ENCODE results near the gene SH3BP2. TPM values are rescaled to one million over a fixed set of nuclear protein-coding genes. Genes with fewer than 3 reads are reported as not detected.

Gene SH3BP2
- total RNA-seq, 1 donor from 2014 or later = 102 TPM

- H3K4me3 ChIP-seq = no peak overlapping the region
- DNase-seq (no peak), ATAC-seq (no peak)
- H3K27me3 ChIP-seq (ENCODE audit: low read depth) = no peaks in the 10 kb centered on the region
- peaks cover 94% of the 10 kb centered on the region for H3K4me1 ChIP-seq
- intact Hi-C loops (cut with DNase I) = no loop called here
- H3K36me3 ChIP-seq = peaks cover 22% of the 10 kb centered on the region
- no peaks in the 10 kb centered on the region for H3K9me3 ChIP-seq
- no peak for TF ChIP-seq CTCF (IDR thresholded peaks at IDR 0.05)
- no peak overlapping the region for H3K27ac ChIP-seq
Observed at GRCh38 chr4:2856266-2856665, 63.4 kb downstream of the SH3BP2 start.

DNA sequence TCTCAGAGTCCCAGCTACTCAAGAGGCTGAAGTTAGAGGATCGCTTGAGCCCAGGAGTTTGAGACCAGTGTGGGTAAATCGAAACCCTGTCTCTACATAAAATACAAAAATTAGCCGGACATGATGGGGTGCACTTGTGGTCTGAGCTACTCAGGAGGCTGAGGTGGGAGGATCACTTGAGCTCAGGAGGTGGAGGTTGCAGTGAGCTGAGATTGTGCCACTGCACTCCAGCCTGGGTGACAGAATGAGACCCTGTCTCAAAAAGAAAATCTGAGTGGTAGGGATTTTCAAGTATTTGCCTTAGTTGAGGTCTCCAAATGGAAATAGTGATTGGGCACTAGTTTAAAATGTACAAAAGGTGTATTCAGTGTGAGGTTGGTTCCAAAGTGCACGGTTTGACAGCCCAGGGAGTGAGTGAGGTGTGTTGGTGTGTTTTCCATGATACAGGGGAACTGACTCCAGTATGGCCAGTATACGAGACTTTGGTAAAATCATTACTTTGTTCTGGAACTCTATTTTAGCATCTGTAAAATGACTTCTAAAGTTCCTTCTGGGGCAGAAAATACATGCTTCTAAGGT, 64.6 kb downstream of the SH3BP2 start:
- no peaks in the 10 kb centered on the region for H3K9me3 ChIP-seq
- no peak overlapping the region for H3K27ac ChIP-seq
- H3K4me1 ChIP-seq = peaks cover 94% of the 10 kb centered on the region
- ATAC-seq = no peak
- no peaks in the 10 kb centered on the region for H3K27me3 ChIP-seq (ENCODE audit: low read depth)
- intact Hi-C loops (cut with DNase I) = no loop called here
- DNase-seq = no peak
- TF ChIP-seq CTCF (IDR thresholded peaks at IDR 0.05) = no peak
- peaks cover 22% of the 10 kb centered on the region for H3K36me3 ChIP-seq
- no peak overlapping the region for H3K4me3 ChIP-seq

- intact Hi-C loops (cut with DNase I) = no loop called here
- Histone ChIP-seq H3K36me3 (peaks cover 20% of the 10 kb centered on the region), H3K27ac (peak overlapping the region; percentile 56), H3K4me1 (peaks cover 94% of the 10 kb centered on the region), H3K27me3 (ENCODE audit: low read depth) (no peaks in the 10 kb centered on the region), H3K4me3 (no peak overlapping the region), H3K9me3 (no peaks in the 10 kb centered on the region)
- ATAC-seq (no peak), DNase-seq (no peak)
- TF ChIP-seq CTCF (IDR thresholded peaks at IDR 0.05) = no peak
Observed at GRCh38 chr4:2858451-2859217, 65.7 kb downstream of the SH3BP2 start.

DNA sequence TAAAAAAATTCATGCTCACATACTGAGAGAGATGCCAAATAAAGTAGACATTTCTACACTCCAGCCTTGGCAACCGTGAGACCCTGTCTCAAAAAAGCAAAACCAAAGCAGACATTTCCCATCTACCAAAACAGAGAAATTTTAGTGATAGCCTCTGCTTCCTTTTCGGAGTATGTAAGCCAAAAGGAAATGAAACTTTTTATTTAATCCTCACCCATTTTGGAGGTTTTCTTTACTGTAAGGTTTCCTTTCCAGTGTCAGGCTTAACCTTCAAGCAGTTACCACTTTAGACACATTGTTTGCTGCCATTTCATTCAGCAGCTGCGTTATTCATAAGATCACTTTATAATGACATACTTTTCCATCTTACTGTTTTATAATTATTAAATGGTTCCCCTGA, 66.6 kb downstream of the SH3BP2 start:
- intact Hi-C loops (cut with DNase I) = no loop called here
- TF ChIP-seq CTCF (IDR thresholded peaks at IDR 0.05) = no peak
- DNase-seq (no peak), ATAC-seq (no peak)
- Histone ChIP-seq H3K4me1 (peaks cover 99% of the 10 kb centered on the region), H3K27me3 (ENCODE audit: low read depth) (no peaks in the 10 kb centered on the region), H3K27ac (peak overlapping the region; percentile 56), H3K4me3 (no peak overlapping the region), H3K9me3 (no peaks in the 10 kb centered on the region), H3K36me3 (peaks cover 11% of the 10 kb centered on the region)

DNA sequence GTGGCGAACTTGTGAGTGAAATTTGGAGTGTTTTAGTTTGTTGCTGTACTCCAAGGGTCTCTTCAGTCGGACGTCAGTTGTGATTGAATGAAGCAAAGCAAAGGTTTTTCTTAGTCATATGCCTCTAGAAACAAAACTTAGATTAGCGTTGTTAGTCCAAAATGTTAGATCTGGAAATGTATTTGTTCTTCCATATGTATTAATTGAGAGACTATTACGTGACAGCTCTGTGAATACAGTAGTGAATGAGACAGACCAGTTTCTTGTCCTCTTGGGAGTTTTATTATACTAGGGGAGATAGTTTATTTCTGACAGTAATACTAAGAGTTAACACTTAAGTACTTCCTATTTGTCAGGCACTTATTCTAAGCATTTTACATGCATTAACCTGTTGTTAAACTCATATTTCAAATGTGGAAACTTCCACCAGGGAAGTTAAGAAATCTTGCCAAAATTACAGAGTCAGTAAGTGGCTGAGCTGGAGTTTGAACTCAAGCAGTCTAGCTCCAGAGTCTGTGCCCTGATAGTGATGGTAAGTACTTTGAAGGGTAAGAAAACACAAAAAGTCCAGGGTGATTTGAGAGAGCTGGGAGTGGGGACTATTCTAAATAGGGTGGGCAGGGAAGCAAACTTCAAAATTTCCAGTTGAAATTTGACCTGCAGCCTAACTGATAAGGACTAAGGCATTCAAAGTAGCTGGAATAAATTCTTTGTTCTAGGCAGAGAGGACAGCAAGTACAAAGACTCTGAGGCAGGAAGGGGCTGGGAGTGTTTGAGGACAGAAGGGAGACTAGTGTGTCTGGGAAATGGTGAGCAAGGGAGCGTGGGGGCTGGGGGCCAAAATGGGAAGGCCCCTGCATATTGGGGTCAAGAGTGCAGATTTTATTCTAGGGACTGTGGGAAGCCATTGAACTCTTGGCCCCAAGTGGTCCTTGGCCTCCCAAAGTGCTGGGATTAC, 67.8 kb downstream of the SH3BP2 start:
- Histone ChIP-seq H3K27ac (peak overlapping the region; percentile 56), H3K4me3 (no peak overlapping the region), H3K9me3 (no peaks in the 10 kb centered on the region), H3K36me3 (no peaks in the 10 kb centered on the region), H3K27me3 (ENCODE audit: low read depth) (no peaks in the 10 kb centered on the region), H3K4me1 (peaks cover 99% of the 10 kb centered on the region)
- peak; percentile 67 for DNase-seq
- intact Hi-C loops (cut with DNase I) = no loop called here
- peak; percentile 90 to 92 for ATAC-seq
- TF ChIP-seq CTCF (IDR thresholded peaks at IDR 0.05) = no peak

Measured in lower lobe of right lung (tissue), 2 donors.